HG03060 (cell line): ENCODE data around the gene SND1.

Experiments
- ATAC-seq: cut with Tn5 transposase; IDR thresholded peaks from one replicate; pipeline ENCODE4 v1.9.1; 2021; ENCODE audit warnings: low read depth, moderate number of reproducible peaks; ENCODE audit not compliant: unreplicated experiment

The SND1 gene

DNA sequence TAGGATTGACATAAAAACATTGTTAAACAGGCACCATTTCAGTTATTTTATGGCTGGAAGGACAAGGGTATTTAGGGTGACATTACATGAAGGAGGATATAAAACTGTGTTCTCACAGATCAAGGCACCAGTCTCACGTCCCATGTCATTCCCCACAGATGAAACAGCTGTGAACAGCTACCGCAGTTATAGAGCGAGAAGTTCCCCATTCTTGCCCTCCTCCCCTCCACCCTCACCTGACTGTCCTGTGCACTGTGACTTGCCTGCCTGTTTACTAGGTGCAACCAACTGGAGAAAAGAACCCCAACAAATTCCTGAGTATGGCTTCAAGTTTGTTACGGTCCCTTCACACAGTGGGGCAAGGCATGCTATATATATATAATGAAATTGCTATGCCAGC, 141.6 kb downstream of the SND1 start:
- no peak for ATAC-seq

DNA sequence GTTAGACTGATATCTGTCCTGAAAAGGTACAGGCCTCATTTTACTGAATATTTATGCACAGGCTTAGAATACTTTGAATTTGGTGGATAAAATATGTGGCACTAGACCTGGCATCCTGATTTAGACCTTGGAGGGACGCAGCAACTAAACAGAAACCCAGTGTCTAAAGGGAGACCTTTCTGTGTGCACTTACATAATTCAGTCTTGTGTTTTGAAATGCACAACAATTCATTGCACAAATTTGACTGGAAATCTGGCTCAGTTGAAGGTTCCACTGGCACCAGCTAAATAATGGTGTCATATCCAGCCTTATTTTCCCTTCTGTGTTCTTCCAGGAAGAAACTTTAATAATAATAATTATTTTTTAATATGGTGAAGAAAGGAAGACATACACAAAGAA, 142.1 kb downstream of the SND1 start:
- no peak for ATAC-seq

DNA sequence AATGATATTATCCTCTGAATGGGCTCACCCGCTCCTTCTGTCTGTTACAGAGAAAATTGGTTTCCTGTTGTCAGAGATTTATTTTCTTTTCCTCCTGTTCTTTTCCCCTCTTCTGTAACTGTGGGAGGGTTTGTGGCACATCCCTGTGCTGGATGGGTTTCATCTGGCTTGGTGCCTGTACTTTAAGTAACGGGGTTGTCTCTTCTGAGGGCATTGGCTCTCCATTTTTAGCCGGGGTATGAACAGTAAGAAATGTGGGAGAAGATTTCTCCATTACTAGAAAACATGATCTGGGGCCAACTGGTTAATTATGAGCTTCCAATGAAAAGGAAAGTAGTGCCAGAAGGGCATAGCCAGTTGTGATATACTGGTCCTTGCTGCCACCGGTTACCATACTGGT, 142.6 kb downstream of the SND1 start:
- no peak for ATAC-seq

DNA sequence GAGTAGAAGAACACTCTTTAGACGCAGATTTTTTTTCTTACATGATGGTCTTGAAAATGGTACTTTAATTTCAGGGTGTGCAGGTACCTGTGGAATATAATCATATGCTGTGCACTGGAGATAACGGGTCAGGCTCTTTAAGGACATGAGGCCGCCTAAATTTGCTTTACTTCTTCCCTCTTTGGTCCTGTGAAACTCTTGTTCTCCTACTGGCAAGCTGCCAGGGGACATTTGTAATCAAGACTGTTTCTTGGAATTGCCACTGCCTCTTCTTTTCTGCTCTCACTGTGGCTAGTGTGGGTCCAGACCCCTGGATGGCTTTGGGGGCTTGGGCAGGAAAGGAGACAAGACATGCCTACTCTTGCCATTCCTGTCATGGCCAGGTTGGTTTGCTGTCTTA, 146.0 kb downstream of the SND1 start:
- no peak for ATAC-seq

DNA sequence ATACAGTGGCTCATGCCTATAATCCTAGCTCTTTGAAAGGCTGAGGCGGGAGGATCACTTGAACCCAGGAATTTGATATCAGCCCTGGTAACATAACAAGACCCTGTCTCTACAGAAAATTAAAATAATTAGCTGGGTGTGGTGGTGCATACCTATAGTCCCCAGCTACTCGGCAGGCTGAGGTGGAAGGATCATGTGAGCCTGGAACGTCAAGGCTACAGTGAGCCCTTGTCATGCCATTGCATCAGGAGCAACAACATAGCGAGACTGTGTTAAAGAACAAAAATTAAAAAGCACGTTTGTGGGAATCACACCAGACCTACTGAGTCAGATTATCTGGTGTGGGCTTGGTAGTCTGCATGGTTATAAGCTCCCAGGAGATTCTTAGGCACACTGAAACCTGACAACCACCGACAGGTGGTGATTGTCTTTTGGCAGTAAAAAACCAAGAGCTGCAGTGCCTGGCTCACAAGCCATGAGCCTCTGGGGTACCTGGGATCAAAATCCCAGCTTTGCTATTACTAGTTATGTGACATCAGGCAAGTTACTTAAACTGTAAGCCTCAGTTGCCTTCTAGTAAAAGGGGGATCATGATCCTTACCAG, 146.9 kb downstream of the SND1 start:
- ATAC-seq = no peak

DNA sequence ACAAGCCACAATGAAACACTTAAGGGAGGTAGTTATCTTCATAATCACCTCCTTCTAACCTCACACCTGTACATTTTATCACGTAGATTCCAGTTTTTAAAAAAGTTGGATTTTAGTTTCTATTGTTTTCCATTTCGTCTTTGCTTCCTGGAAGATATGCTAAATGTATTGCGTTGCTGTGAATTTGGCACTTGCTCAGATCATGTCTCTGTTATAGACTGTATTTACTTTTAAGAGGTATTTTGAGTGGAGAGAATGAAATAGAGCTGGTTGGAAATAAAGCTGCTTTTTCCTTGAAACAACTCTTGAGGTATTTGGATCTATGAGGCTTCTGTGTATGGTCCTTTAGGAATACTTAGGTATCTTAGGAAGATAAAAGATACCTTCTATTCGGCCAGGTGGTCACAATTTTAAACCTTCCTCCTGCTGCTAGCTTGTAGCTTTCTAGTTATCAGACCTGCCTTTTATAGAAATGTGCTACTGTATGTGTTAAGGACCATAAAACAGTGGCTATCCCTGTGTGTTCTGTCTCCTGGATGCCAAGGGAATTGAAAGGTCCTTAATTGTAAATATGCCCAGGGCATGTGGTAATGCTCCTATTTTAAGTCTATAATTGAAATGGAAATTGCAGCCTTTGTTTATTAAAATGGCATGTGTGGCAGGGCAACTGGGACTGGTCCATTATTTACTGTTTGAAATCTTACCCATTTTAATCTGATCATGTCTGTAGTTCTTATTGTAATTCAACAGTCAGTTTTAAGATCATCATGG, 147.7 kb downstream of the SND1 start:
- no peak for ATAC-seq

DNA sequence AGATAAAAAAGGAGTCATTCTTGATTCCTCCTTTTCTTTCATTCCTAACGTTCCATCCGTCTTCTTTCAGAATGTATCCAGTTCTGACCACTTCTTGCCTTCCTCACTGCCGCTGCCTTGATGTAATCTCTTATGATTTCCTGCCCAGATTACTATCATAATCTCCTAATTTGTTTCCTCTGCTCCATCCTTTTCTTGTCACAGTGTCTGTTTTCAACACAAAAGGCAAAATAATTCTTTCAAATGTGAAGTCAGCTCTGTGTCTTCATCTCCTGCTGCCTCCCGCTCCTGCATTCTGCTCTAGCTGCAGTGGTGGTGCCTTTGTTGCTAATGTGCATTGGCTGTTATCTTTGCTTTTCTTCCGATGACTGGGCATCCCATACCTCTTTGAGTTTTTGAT, 150.9 kb downstream of the SND1 start:
- no peak for ATAC-seq

DNA sequence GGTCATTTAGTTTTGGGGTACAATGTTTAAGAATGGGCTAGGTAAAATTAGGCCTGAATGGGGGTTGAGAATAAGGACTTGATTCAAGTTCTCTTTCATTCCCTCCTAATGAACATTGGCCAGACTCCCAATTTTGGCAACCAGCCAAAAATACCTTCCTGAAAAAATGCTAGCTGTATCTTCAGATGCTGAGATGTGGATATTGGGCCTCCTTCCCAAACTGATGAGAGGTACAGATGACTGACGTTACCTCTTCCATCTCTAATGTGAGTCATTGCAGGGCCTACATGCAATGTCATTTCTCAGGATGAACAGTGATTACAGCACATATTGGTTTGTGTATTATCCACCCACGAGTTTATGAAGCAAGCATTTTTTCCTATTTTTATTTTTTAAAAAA, 151.6 kb downstream of the SND1 start:
- ATAC-seq = no peak

DNA sequence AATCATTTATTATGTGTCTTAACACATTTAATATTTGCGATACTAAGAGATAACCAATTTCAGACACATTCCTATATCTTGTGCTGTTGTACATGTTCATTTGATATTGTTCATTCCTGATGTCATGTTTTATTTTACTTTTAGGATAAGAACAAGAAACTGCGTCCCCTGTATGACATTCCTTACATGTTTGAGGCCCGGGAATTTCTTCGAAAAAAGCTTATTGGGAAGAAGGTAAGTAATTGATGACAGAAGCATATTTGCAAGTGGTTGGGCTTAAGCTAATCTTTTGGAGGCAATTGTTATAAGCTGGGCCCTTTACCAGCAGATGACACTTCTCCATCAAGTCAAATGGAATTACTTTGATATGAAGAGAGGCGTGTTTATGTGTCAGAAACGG, 155.3 kb downstream of the SND1 start:
- ATAC-seq = no peak

DNA sequence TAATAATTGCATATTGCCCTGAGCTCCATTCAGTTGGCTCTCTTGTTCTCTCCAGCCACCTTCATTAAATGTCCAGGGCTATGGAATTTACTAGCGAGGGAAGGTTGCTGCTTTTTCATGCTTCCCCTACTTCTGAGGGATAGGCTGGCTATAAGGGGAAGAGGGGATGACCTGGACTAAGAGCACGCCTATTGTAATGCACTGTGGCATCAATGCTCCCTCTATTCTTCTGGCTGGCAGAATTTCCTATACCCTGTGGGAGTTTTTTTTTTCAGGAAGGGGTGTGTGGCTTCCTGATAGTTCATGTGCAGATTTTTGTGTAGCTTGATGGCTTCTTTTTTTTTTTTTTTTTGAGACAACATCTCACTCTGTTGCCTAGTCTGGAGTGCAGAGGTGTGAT, 155.8 kb downstream of the SND1 start:
- ATAC-seq = no peak

DNA sequence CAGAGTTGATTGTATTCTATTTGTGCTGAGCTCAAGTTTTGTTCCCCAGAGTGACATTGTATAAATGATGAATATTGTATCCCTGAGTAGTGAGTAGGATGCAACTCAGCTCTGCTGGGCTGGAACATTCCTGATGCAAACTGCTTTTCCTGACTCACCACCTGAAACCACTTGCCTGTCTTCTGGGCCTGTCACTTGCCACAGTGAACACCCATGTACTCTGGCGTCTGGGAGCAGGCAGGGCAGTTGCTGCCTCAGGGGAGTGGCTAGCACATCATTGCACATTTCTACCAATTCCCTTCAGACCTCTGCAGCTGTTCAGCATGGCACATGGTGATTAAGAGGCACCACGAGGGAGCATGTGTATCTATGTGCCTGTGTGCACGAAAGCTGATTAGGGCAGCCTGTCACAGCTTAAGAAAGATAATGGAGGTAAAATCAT, 157.3 kb downstream of the SND1 start:
- ATAC-seq = no peak

DNA sequence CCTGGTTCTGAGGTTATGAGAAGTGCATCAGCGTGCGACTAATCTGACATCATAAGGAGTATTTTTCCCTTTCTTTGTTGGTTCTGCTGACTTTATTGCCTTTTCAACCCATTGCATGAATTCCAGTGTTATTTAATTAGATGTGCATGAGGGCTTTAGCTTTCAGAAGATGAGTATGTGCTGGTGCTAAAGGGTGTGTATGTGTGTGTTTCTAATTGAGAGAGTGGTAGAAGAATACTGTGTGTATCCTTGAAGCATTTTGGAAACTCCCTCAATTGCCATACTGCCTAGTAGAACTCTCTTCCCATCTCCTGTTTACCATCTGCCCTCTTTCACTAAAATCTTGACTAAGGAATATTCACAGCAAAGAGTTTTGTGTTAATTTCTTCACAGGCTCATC, 158.1 kb downstream of the SND1 start:
- no peak for ATAC-seq

DNA sequence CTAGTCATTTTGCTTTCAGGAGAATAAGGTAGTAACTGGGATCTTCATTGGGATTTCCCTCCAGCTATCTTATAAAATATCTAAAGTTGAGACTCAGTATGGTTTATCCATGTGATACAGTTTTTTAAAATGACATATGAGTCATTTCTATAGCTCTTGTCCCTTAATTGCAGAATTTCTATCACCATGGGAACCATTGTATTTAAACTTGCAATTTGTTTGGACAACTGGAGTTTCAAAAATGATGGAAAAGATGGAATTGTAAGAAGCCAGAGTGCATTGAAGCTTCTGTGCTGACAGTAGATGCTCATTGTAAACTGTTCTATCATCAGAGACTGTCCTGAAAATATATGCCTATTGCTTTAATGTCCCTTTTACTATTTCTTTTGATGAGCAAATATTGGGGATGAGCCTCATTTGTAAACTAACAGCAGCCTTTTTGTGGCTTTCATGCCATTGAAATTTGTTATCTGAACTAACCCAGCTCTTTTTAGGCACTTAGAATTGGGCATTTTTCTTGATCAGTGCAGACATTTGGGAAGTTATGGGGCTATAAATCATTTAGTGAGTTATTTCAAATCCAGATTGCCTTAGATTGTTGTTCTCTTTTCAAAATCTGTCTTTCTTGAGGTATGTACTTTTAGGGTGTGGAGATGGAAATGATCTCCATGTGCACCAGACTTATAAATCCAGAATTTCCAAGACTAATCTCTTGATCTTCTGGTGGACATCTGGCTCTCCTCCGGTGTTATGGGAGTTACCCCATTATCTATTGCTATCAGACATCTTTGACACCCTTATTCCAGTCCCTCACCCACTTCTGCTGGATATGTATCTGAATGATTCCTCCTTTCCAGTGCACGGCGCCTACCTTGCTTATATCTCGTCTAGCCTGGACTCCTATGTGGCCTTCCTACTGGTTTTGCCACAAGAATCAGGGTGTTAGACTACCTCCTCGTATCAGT, 159.0 kb downstream of the SND1 start:
- no peak for ATAC-seq

DNA sequence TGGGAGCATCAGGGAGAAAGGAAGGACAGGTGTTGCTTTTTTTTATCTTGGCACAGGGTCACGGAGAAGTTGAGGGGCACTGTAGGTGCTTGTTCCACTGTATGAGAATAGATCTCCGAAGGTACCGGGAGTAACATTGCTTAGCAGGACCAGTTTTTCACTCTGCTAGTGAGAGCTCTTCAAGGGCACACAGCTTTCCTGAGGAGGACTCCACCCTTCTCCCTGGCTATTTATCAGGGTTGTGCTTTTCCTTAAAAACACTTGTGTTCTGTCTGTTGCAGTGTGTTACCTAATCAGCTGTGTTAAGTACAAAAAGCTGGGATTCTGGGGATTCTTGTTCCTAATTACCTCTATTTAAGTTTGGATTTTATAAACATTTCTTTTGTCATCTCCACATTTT, 160.5 kb downstream of the SND1 start:
- no peak for ATAC-seq

DNA sequence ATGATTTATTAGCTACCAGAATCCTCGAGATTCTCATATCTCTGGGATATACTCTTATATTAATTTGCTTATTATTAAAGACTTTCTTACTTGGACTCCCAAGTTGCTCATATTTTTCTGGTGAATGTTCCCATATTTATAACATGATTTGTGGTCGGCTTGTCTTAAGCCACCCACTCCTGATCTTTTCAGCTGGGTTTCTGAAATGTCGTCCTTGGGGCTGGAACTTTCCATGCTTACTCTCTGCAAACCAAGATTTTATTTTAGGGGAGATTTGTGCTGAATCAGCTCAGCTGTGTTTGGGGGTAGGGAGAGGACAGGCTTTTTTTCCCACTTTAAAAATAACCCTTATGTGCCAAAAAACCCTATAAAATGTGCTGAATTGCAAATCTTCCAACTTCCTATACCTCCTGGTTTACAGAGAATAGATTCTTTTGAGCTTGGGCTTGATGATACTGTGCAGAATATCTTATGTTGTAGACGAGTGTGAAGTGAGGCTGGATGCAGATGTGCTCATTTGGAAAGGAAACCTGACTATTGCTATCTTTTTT, 162.1 kb downstream of the SND1 start:
- ATAC-seq = no peak

DNA sequence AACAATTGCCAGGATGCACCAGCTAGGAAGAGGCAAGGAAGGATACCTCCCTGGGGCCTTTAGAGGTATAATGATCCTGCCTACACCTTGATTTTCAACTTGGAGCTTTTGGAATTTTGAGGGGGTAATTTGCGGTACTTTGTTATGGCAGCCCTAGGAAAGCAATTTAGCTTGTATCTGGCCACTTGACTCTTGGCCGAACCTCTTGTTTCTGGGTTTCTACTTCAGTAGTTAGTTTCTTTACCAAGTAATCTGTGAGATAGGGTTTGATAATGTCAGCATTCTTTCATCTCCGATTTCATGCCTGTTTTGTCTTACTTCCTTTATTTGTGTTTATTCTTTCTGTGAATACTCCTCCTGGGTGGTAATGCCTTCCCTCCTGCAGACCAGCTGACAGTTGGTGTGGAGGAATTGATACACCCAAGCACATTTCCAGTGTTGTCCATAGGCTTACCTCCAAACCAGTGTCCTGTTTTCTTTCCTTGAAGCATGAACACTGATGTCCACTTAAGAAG, 163.7 kb downstream of the SND1 start:
- ATAC-seq = no peak

DNA sequence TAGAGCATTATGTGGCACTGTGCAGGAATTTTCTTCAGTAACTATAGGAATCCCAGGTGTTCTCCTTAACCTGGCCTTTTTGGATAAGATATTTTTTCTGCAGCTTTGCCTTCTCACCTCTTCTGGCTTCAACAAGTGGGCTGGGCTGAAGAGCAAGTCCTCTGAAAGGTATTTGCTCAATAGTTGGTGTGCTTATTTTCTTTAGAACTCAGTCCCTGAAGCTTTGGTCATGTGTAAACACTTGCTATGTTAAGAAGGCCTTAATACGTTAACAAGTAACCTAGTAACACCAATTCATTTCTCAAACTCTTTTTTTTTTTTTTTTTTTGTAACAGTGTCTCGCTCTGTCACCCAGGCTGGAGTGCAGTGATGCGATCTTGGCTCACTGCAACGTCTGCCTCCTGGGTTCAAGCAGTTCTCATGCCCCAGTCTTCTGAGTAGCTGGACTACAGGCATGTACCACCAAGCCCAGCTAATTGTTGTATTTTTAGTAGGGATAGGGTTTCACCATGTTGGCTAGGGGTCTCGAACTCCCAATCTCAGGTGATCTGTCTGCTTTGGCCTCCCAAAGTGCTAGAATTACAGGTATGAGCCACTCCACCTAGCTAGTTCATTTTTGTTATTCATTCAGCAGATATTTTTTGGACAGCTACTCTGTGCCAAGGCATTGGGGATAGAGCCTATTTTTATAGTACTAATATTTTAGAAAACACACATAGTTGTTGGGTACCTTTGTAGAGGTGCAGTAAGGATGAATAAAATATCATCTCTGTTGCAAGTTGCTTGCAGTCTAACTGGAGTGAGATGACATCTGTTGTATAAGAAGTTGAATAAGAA, 164.6 kb downstream of the SND1 start:
- no peak for ATAC-seq

DNA sequence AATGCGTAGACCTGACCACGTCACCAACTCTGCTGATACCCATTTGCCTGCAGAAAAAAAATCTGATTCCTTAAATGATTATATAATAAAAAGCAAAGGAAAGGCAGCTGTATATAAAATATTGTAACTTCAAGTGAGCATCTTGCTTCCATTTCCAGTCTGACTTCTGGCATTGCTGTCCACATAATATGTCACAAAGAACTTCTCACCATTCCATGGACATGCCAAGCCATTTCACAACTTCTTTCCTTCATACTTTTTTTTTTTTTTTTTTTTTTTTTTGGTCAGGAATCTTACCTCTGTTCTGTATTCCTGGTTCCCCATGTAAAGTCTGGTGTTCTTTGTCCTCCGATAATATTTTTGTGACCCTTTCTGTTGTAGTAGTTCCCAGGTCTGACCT, 165.5 kb downstream of the SND1 start:
- no peak for ATAC-seq

DNA sequence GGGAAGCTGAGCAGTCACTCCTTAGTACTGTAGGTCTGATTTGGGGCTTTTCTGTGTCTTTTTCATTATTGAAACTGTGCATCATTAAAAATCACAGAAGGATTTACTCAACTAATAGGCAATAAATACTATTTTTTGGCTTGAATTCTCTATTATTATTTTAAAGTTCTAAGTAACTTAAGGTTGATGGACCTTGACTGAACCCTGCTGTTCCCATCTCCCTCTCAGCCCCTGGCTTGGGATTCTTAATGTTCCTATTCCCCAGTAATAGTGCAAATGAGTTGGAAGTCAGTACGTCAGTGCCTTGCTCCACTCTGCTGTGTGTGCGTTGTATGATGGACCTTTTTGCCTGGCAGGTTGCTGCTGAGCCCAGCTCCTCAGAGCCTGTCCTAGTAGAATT, 166.3 kb downstream of the SND1 start:
- no peak for ATAC-seq
